ENCODE results near the gene FOXP1. TPM values are rescaled to one million over a fixed set of nuclear protein-coding genes. Genes with fewer than 3 reads are reported as not detected.

The FOXP1 gene
- total RNA-seq, 1 experiment from 2014 or later = 75.3 TPM

GRCh38 chr3:71598292-71598691 lies 14.8 kb upstream of the FOXP1 start:
- Histone ChIP-seq H3T11ph (ENCODE audit: low read length) (no peak overlapping the region), H3K9ac (ENCODE audit: extremely low read depth, insufficient read length, low read length) (no peak overlapping the region), H3K23ac (ENCODE audit: insufficient read length, low read depth, low read length) (no peak overlapping the region), H4K91ac (ENCODE audit: insufficient read length, low read depth, low read length) (no peak overlapping the region), H2BK12ac (ENCODE audit: insufficient read length, low read depth, low read length) (no peak overlapping the region), H3K27me3 (ENCODE audit: insufficient read depth, low read length) (no peaks in the 10 kb centered on the region), H3K14ac (ENCODE audit: insufficient read depth, low read length) (no peak overlapping the region), H4K5ac (ENCODE audit: insufficient read length, low read depth, low read length) (no peak overlapping the region), H2BK15ac (ENCODE audit: low read depth, low read length) (no peak overlapping the region), H3K4ac (ENCODE audit: low read depth, low read length) (no peak overlapping the region), H3K18ac (ENCODE audit: insufficient read length, low read depth, low read length) (no peak overlapping the region), H2BK120ac (ENCODE audit: low read depth, low read length, poor library complexity, severe bottlenecking) (no peak overlapping the region), H3K23me2 (ENCODE audit: insufficient read length, low read depth, low read length, poor library complexity, severe bottlenecking) (no peaks in the 10 kb centered on the region), H3K27ac (ENCODE audit: insufficient read length, low read depth, low read length) (no peak overlapping the region), H2AK5ac (ENCODE audit: insufficient read length, low read length) (no peak overlapping the region), H3K56ac (ENCODE audit: insufficient read length, low read depth, low read length) (no peak overlapping the region), H4K8ac (replicated peaks; ENCODE audit: insufficient read length, low read depth, low read length) (no peak overlapping the region), H2BK5ac (ENCODE audit: insufficient read length, low read length) (no peak overlapping the region), H3K9me3 (ENCODE audit: control insufficient read depth, low read depth, low read length) (peaks cover 12% of the 10 kb centered on the region), H3K4me2 (ENCODE audit: insufficient read depth, insufficient read length, low read length) (no peak overlapping the region), H3K79me1 (ENCODE audit: insufficient read depth, low read depth, low read length, poor library complexity, severe bottlenecking) (no peaks in the 10 kb centered on the region), H4K20me1 (ENCODE audit: control insufficient read depth, insufficient read depth, insufficient read length) (no peaks in the 10 kb centered on the region), H2AFZ (ENCODE audit: low read length) (no peak overlapping the region), H2BK20ac (ENCODE audit: low read depth, low read length, poor library complexity, severe bottlenecking) (no peak overlapping the region), H3K4me1 (ENCODE audit: insufficient read depth, low read length) (no peaks in the 10 kb centered on the region), H3K79me2 (ENCODE audit: insufficient read depth, low read length) (no peaks in the 10 kb centered on the region)
- WGBS (ENCODE audit: extremely low coverage, insufficient read length, low lambda C conversion rate) = no CpG with 5 or more reads among the region's 3 CpGs
- DNase-seq = no peak
- Mint-ChIP-seq H3K36me3 (ENCODE audit: insufficient read depth in 1 of 3, low read depth in 3 of 3) (peaks cover 0 to 6% (median 3%) of the 10 kb centered on the region in 3 experiments; a peak in 4 of 7 replicates), H3K27ac (no peak overlapping the region), H3K4me3 (no peak overlapping the region), H3K9me3 (peaks cover 8 to 19% of the 10 kb centered on the region in 2 experiments; a peak in 4 of 5 replicates), H3K4me1 (no peaks in the 10 kb centered on the region), H3K27me3 (ENCODE audit: low read depth) (no peaks in the 10 kb centered on the region; the same call in 1 of the 2 replicates)
- TF ChIP-seq, protein P1, sequence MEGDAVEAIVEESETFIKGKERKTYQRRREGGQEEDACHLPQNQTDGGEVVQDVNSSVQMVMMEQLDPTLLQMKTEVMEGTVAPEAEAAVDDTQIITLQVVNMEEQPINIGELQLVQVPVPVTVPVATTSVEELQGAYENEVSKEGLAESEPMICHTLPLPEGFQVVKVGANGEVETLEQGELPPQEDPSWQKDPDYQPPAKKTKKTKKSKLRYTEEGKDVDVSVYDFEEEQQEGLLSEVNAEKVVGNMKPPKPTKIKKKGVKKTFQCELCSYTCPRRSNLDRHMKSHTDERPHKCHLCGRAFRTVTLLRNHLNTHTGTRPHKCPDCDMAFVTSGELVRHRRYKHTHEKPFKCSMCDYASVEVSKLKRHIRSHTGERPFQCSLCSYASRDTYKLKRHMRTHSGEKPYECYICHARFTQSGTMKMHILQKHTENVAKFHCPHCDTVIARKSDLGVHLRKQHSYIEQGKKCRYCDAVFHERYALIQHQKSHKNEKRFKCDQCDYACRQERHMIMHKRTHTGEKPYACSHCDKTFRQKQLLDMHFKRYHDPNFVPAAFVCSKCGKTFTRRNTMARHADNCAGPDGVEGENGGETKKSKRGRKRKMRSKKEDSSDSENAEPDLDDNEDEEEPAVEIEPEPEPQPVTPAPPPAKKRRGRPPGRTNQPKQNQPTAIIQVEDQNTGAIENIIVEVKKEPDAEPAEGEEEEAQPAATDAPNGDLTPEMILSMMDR (conservative IDR thresholded peaks at IDR 0.05) = no peak

Measured in H9 (cell line).